HL-60 (cell line): ENCODE data around the gene PSMB7.

Experiments used
- DNase-seq, 2 experiments: peaks; one replicate each; pipeline ENCODE4 v3.0.0-alpha.2; 2010 to 2020; ENCODE audit warnings: low read depth in 1 of 2, low spot score in 1 of 2
- H3K27ac ChIP-seq: fragments of 250-450 bp; sonication (Bioruptor Pico); replicated peaks from 2 replicates; pipeline ENCODE4 v1.5.1; 2020; ENCODE audit warnings: mild to moderate bottlenecking, moderate library complexity
- H3K27me3 ChIP-seq: fragments of 250-450 bp; sonication (Bioruptor Pico); 2 replicates; pipeline ENCODE4 v1.5.1; 2021; ENCODE audit warnings: mild to moderate bottlenecking, moderate library complexity; ENCODE audit not compliant: insufficient read depth, poor library complexity, severe bottlenecking
- H3K4me3 ChIP-seq: replicated peaks from 2 replicates; pipeline ENCODE4 v1.5.1; 2011; ENCODE audit warnings: mild to moderate bottlenecking, control low read depth, low read length; ENCODE audit not compliant: insufficient read depth
- CTCF ChIP-seq: IDR thresholded peaks from one replicate; pipeline ENCODE4 v1.5.1; 2011; ENCODE audit warnings: low read length, control low read depth, inconsistent platforms; ENCODE audit not compliant: insufficient read depth
- GABPA ChIP-seq: IDR thresholded peaks from 2 replicates; pipeline ENCODE4 v1.6.1; 2012; ENCODE audit warnings: low read depth
- POLR2AphosphoS5 ChIP-seq: IDR thresholded peaks from 2 replicates; pipeline ENCODE4 v1.6.1; 2012; ENCODE audit warnings: low read depth
- REST ChIP-seq: IDR thresholded peaks from 2 replicates; pipeline ENCODE4 v1.6.1; 2012; ENCODE audit warnings: low read depth; ENCODE audit not compliant: insufficient replicate concordance
- SPI1 ChIP-seq: IDR thresholded peaks from 2 replicates; pipeline ENCODE4 v1.6.1; 2012; ENCODE audit warnings: low read depth, mild to moderate bottlenecking, borderline replicate concordance

PSMB7 gene

DNA sequence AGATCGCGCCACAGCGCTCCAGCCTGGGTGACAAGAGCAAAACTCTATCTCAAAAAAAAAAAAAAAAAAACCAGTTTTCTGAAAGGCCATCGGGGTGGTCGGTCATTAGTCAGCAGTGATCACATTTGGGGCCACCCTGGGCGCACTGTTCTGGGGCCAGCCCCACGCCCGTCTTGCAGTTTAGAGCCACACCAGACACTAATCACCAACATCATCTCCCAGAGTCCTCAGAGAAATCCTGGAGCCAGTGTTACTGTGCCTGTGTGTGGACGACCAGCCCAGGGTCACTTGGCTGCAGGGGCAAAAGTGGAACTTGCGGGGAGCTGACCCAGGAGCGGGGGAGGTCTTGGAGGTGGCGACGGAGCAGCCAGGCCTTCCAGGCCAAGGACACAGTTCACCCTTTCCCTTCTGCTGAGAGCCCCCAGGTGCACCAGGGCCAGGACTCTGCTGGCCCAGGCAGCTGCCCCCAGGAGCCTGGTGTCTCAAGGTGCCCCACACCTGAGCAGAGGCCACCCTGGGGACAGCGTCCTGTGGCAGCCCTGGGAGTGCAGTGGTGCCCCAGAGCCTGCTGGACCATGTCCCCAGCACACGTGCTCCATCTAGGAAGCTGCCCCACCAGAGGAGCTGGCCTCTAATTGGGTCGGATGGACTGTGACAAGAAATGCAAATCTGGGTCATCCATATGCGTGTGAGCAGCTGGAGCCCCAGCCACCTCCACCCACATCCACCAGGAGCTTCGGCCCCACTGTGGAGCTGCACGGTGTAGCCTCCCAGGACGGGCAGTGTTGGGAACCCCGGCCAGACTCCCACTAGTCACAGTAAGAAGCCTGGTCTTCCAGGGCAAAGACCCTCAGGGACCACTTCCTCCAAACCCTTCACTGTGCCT, 106.4 kb downstream of the PSMB7 start:
- no peak for DNase-seq
- Histone ChIP-seq H3K27ac (no peak overlapping the region), H3K4me3 (no peak overlapping the region), H3K27me3 (no peaks in the 10 kb centered on the region)
- TF ChIP-seq REST (no peak), CTCF (no peak), SPI1 (no peak), POLR2AphosphoS5 (no peak), GABPA (no peak)

DNA sequence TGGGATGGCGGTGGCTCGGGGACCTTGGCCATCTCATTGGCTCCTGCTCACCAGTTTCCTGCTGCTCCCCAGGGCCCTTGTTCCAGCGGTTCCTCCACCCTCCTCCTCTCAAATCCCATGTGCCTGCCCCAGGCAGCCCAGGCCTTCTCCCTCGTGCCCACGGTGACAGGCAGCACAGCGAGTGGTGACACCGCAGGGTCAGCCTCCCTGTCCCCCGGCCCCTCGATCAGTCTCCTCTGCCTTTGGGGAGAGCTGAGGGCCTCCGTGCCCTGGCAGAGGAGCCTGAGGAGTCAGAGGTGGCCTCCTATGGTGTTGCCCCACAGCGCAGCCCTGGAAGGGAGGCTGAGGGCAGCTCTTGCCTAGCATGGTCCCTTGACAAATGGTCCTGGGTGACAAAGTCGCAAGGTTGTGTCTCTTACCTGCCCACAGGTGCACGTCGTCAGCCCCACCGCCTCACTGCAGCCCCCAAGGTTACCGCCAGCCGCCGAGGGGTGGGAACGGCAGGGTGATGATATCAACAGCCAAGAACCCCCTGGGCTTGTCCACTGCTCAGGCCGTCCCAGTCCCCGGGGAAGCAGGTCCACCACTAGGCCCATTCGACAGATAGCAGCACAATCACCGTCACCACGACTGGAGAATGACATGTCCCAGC, 107.7 kb downstream of the PSMB7 start:
- TF ChIP-seq SPI1 (no peak), POLR2AphosphoS5 (no peak), GABPA (no peak), REST (no peak), CTCF (no peak)
- no peak for DNase-seq
- no peak overlapping the region for H3K4me3 ChIP-seq
- H3K27me3 ChIP-seq: no peaks in the 10 kb centered on the region
- no peak overlapping the region for H3K27ac ChIP-seq

DNA sequence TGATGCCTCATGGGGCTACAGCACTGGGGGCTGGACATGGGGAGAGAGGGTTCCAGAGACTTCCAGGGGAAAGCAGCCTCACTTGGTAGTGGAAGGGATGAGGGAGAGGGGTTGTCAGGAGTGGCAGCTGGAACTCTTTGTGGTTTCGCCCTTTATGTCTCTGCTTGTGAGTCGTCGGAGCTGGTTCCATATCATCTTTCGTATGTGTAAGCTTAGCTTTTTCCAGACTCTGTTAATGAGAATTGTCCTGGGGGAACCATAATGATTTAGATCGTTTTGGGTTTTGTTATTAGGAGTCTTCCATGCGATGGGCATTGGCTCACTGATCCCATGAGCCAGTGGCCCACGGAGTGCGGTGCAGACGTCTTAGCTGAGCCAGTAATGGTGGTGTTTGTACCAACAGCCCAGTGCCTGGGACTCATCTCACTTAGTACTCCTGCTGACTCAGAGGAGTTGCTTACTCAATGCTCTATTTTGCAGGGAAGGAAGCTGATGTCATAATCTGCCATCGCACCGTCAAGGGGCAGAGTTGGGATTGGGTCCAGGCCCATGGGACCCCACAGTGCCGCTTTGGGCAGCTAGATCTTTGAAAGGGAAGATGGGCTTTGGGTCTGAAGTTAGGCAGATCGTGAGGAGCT, 109.0 kb downstream of the PSMB7 start:
- Histone ChIP-seq H3K4me3 (no peak overlapping the region), H3K27ac (no peak overlapping the region), H3K27me3 (no peaks in the 10 kb centered on the region)
- peak in 1 of 2 experiments; percentile 36 for DNase-seq
- TF ChIP-seq REST: no peak
- no peak for TF ChIP-seq GABPA
- TF ChIP-seq CTCF: no peak
- no peak for TF ChIP-seq SPI1
- TF ChIP-seq POLR2AphosphoS5: no peak
